ENCODE data around the gene NPPA.
A peak's percentile ranks its signal among the peaks of the same experiment; 100 is the strongest.

The NPPA gene

GRCh38 chr1:11873395-11874257, 26.0 kb upstream of the NPPA start:
- no peak for DNase-seq

GRCh38 chr1:11872545-11872944, 25.0 kb upstream of the NPPA start:
- DNase-seq: no peak

- no peak for DNase-seq
Observed at GRCh38 chr1:11869650-11870207, 22.1 kb upstream of the NPPA start.

GRCh38 chr1:11869104-11869503, 21.5 kb upstream of the NPPA start:
- DNase-seq: no peak

GRCh38 chr1:11868331-11868980, 20.9 kb upstream of the NPPA start:
- no peak for DNase-seq

- no peak for DNase-seq
Observed at GRCh38 chr1:11862890-11863289, 15.3 kb upstream of the NPPA start.

- DNase-seq: no peak
Observed at GRCh38 chr1:11860587-11860986, 13.0 kb upstream of the NPPA start.

- no peak for DNase-seq
Observed at GRCh38 chr1:11860083-11860482, 12.5 kb upstream of the NPPA start.

GRCh38 chr1:11858968-11859871, 11.6 kb upstream of the NPPA start:
- peak; percentile 35 for DNase-seq

GRCh38 chr1:11858613-11858967, 11.0 kb upstream of the NPPA start, which contains the start of gene NPPB:
Gene NPPB, minus strand, starts transcription at chr1:11858945. Its CDS starts 112 bp downstream, at chr1:11858833.
- no peak for DNase-seq

- DNase-seq: no peak
Observed at GRCh38 chr1:11858158-11858557, 10.6 kb upstream of the NPPA start.

- DNase-seq: no peak
Observed at GRCh38 chr1:11857164-11857851, 9.7 kb upstream of the NPPA start.

- no peak for DNase-seq
Observed at GRCh38 chr1:11856698-11857097, 9.1 kb upstream of the NPPA start.

- DNase-seq: no peak
Observed at GRCh38 chr1:11855430-11855829, 7.8 kb upstream of the NPPA start.

- no peak for DNase-seq
Observed at GRCh38 chr1:11854519-11854918, 6.9 kb upstream of the NPPA start.

GRCh38 chr1:11851180-11851579, 3.6 kb upstream of the NPPA start:
- no peak for DNase-seq

- DNase-seq: no peak
Observed at GRCh38 chr1:11850156-11850555, 2.6 kb upstream of the NPPA start.

- DNase-seq: no peak
Observed at GRCh38 chr1:11848373-11848700, 754 bp upstream of the NPPA start.

- no peak for DNase-seq
Observed at GRCh38 chr1:11845641-11846335, 1.8 kb downstream of the NPPA start.

GRCh38 chr1:11842154-11843041, 5.2 kb downstream of the NPPA start:
- DNase-seq: no peak

Data from activated T-cell treated with anti-CD3 and anti-CD28 coated beads for 4 hours (primary cell).